C1 segment of cervical spinal cord (tissue), 14 donors: ENCODE results near the gene PCSK7.

ENCODE experiments used
- DNase-seq, 14 donors: peaks; one replicate each; lab custom pipeline; 2025; lab: John Stamatoyannopoulos, UW

PCSK7 gene

DNA sequence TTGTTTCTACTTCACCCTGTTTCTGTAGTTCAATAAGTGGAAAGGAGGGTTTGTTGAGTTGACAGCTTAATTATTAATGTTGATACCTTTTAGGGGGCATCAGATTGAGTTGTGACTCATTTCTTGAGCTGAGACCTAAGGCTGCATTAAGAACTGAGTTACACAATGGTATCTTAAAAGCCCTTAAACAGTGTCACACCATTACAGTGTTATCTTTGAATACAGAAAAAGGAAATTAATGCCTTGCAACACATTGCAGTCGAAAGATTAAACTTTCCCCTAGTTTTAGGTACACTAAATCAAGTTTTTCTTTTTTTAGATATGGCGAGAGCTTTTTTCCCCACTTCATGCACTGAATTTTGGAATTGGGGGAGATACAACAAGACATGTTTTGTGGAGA lies 71.0 kb downstream of the PCSK7 start:
- DNase-seq: no peak

DNA sequence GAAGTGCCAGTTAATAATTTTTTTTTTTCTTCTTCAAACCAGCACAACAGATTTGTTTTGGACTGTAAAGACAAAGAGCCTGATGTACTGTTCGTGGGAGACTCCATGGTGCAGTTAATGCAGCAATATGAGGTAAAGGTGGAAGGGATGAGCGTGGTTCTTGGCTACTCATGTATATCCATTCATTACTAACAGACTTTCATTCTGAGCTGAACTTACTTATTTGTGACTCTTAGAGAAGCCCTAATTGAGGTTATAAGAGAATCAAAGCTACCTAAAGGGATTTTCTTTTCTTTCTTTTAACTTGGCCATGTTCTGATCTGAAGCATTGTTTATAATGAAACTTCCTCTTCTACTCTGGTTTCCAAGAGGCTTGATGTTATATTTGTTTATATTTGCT lies 72.0 kb downstream of the PCSK7 start:
- DNase-seq: no peak

DNA sequence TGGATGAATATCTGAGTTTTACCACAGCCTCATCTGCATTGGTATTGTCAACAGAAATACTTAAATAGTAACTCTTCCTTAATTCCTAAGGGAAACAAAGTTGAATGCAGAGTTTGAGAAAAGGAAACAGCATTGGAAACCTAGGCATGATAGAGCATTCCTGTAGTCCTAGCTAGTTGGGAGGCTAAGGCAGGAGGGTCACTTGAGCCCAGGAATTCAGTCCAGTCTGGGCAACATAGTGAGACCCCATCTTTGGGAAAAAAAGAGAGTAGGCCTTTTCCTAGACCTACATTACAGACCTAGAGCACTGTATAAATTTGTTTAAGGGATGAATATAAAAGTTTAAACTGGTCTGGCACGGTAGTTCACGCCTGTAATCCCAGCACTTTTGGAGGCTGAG lies 74.4 kb downstream of the PCSK7 start:
- DNase-seq: no peak

DNA sequence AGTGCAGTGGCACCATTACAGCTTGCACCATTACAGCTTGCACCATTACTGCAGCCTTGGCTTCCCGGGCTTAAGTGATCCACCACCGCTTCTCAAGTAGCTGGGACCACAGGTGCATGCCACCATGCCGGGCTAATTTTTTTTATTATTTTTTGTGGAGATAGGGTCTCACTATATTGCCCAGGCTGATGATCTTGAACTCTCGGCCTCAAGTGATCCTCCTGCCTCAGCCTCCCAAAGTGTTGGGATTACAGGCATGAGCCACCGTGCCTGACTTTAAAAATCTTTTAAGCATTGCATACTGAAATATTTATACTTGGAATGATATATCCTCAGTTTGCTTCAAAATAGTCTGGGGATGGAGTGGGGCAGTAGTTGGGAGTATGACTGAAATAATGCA lies 77.4 kb downstream of the PCSK7 start:
- DNase-seq: no peak
